Vagina (tissue), 2 donors: ENCODE data around the gene HES4.

Source experiments
- POLR2A ChIP-seq, 2 donors: fragments of 450-650 bp; IDR thresholded peaks; one replicate each; pipeline ENCODE4 v1.6.1; 2017; ENCODE audit warnings: antibody characterized with exemption in 2 of 2, mild to moderate bottlenecking in 2 of 2, moderate library complexity in 2 of 2
- TF ChIP-seq, protein P1 (sequence below), 3 experiments: fragments of 450-650 bp in 2 of 3; fragments of 200-600 bp in 1 of 3; sonication (generic) in 1 of 3; IDR thresholded peaks; one replicate each; pipeline ENCODE4 v1.5.1; 2017 to 2019; ENCODE audit warnings: antibody characterized with exemption in 3 of 3, mild to moderate bottlenecking in 2 of 3, moderate library complexity in 2 of 3

- TF ChIP-seq POLR2A (IDR thresholded peaks at IDR 0.05), result no peak
- TF ChIP-seq, protein P1, sequence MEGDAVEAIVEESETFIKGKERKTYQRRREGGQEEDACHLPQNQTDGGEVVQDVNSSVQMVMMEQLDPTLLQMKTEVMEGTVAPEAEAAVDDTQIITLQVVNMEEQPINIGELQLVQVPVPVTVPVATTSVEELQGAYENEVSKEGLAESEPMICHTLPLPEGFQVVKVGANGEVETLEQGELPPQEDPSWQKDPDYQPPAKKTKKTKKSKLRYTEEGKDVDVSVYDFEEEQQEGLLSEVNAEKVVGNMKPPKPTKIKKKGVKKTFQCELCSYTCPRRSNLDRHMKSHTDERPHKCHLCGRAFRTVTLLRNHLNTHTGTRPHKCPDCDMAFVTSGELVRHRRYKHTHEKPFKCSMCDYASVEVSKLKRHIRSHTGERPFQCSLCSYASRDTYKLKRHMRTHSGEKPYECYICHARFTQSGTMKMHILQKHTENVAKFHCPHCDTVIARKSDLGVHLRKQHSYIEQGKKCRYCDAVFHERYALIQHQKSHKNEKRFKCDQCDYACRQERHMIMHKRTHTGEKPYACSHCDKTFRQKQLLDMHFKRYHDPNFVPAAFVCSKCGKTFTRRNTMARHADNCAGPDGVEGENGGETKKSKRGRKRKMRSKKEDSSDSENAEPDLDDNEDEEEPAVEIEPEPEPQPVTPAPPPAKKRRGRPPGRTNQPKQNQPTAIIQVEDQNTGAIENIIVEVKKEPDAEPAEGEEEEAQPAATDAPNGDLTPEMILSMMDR (IDR thresholded peaks at IDR 0.05), result no peak
These were observed 45.0 kb downstream of the HES4 start for GRCh38 chr1:954927-955326.
